SK-N-SH (cell line): Measurements from ENCODE around the gene PFKM. TPM values are rescaled to one million over a fixed set of nuclear protein-coding genes. Genes with fewer than 3 reads are reported as not detected.

Source experiments
- ELF1 ChIP-seq: IDR thresholded peaks from 2 replicates; pipeline ENCODE4 v1.4.0; 2012
- EP300 ChIP-seq, 2 experiments: IDR thresholded peaks; 2 replicates each; pipeline versions ENCODE4 v1.4.0 to v1.6.1; 2012; ENCODE audit warnings: borderline replicate concordance in 1 of 2, low read depth in 1 of 2, low read length in 1 of 2
- EZH2phosphoT487 ChIP-seq: fragments of 200-600 bp; sonication (generic); IDR thresholded peaks from 2 replicates; pipeline ENCODE4 v1.6.1; 2017; ENCODE audit warnings: low read depth, mixed run types, mild to moderate bottlenecking, antibody characterized with exemption, moderate library complexity, borderline replicate concordance
- FOXM1 ChIP-seq: IDR thresholded peaks from 2 replicates; pipeline ENCODE4 v1.4.0; 2012; ENCODE audit warnings: low read depth, mild to moderate bottlenecking
- GABPA ChIP-seq: IDR thresholded peaks from 2 replicates; pipeline ENCODE4 v1.4.0; 2012; ENCODE audit warnings: low read depth, mild to moderate bottlenecking
- GATA2 ChIP-seq: sonication (generic); formaldehyde crosslinking; IDR thresholded peaks from 2 replicates; pipeline ENCODE4 v1.5.0; 2020; ENCODE audit warnings: mild to moderate bottlenecking, missing genetic modification reagents
- JUND ChIP-seq: IDR thresholded peaks from 2 replicates; pipeline ENCODE4 v1.4.0; 2012
- MEF2A ChIP-seq: IDR thresholded peaks from 2 replicates; pipeline ENCODE4 v1.4.0; 2012; ENCODE audit warnings: low read depth, borderline replicate concordance
- MXI1 ChIP-seq: IDR thresholded peaks from 2 replicates; pipeline ENCODE4 v1.6.1; 2012; ENCODE audit warnings: mild to moderate bottlenecking, low read depth, low read length, improper control_type of control experiment
- RCOR1 ChIP-seq: fragments of 150-350 bp; IDR thresholded peaks from 2 replicates; pipeline ENCODE4 v1.6.1; 2017; ENCODE audit warnings: antibody characterized with exemption, low read length
- RXRA ChIP-seq: IDR thresholded peaks from 2 replicates; pipeline ENCODE4 v1.4.0; 2012; ENCODE audit warnings: low read depth, mild to moderate bottlenecking, borderline replicate concordance
- SIN3A ChIP-seq: IDR thresholded peaks from 2 replicates; pipeline ENCODE4 v1.6.1; 2012; ENCODE audit warnings: low read depth, mild to moderate bottlenecking, low read length, moderate library complexity, borderline replicate concordance
- SMC3 ChIP-seq: IDR thresholded peaks from 2 replicates; pipeline ENCODE4 v1.6.1; 2012; ENCODE audit warnings: low read depth, low read length, improper control_type of control experiment
- TAF1 ChIP-seq: IDR thresholded peaks from 2 replicates; pipeline ENCODE4 v1.6.1; 2012; ENCODE audit warnings: low read depth, mild to moderate bottlenecking, low read length, moderate library complexity, borderline replicate concordance
- TEAD4 ChIP-seq: IDR thresholded peaks from 2 replicates; pipeline ENCODE4 v1.4.0; 2012; ENCODE audit warnings: mild to moderate bottlenecking, borderline replicate concordance; ENCODE audit not compliant: insufficient read depth
- YY1 ChIP-seq: IDR thresholded peaks from 2 replicates; pipeline ENCODE4 v1.4.0; 2012; ENCODE audit warnings: low read depth, mild to moderate bottlenecking
- polyA plus RNA-seq, 3 experiments: library from polyadenylated mRNA; depleted of rRNA; stranded (reverse); fragments of >200 nt; gene quantifications; 2 replicates each; pipeline ENCODE4 v1.2.3, GENCODE V29; 2012
- TF ChIP-seq, protein P1 (sequence below): IDR thresholded peaks from 2 replicates; pipeline ENCODE4 v1.6.1; 2012; ENCODE audit warnings: mild to moderate bottlenecking, low read depth, low read length, moderate library complexity
- TF ChIP-seq, protein P2 (sequence below): fragments of 150-350 bp; IDR thresholded peaks from 2 replicates; pipeline ENCODE4 v1.6.1; 2017; ENCODE audit warnings: antibody characterized with exemption, low read length, low read depth, borderline replicate concordance
- TF ChIP-seq, protein P3 (sequence below): fragments of 150-350 bp; IDR thresholded peaks from 2 replicates; pipeline ENCODE4 v1.6.1; 2016; ENCODE audit warnings: mild to moderate bottlenecking, low read depth, low read length
- TF ChIP-seq, protein P4 (sequence below): IDR thresholded peaks from 2 replicates; pipeline ENCODE4; 2012
- TF ChIP-seq, protein P5 (sequence below): IDR thresholded peaks from 2 replicates; pipeline ENCODE4 v1.4.0; 2012; ENCODE audit warnings: low read depth, borderline replicate concordance

Gene PFKM
- polyA plus RNA-seq, 1 of the 3 experiments (the other 2 are of a cell fraction), result 85.0 TPM

DNA sequence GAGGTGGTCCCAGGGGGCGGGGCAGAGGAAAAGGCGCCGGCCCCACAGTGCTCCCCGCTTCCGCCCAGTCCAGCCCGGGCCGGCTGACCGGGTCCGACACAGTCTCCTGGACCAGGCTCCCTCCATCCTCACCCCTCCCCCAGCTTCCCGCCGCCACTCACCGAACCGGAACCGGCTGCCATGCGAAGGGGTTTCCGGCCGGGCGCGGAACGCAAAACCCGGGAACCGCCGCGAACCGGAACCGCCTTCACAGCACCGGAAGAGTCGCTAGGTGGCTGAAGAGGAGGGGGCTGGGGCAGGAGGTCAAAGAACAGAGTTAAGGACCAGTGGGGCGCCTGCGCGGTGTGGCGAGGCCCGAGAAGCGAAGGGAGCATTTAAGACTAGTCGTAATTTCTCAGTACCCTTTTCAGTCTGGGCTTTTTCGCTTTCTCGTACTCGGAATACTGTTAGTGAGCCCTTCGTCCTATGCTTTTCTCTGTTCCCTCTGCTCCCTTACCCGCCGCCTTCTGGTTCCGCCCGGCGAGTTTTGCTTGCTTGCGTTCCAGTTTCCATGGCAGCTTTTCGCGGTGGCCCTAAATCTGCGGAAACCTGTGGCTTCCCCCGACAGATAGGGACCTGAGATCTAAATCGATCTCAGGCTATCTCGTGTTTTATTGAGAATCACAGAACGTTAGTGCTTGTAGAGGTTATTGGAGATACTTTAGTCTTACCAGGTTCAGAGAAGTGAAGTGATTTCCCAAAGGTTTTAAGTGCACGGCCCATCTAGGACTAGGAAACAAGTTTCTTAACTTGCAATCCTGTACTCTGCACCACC is 13.1 kb upstream of the PFKM start, which contains the start of gene SENP1 (continued):
- TF ChIP-seq, protein P1, sequence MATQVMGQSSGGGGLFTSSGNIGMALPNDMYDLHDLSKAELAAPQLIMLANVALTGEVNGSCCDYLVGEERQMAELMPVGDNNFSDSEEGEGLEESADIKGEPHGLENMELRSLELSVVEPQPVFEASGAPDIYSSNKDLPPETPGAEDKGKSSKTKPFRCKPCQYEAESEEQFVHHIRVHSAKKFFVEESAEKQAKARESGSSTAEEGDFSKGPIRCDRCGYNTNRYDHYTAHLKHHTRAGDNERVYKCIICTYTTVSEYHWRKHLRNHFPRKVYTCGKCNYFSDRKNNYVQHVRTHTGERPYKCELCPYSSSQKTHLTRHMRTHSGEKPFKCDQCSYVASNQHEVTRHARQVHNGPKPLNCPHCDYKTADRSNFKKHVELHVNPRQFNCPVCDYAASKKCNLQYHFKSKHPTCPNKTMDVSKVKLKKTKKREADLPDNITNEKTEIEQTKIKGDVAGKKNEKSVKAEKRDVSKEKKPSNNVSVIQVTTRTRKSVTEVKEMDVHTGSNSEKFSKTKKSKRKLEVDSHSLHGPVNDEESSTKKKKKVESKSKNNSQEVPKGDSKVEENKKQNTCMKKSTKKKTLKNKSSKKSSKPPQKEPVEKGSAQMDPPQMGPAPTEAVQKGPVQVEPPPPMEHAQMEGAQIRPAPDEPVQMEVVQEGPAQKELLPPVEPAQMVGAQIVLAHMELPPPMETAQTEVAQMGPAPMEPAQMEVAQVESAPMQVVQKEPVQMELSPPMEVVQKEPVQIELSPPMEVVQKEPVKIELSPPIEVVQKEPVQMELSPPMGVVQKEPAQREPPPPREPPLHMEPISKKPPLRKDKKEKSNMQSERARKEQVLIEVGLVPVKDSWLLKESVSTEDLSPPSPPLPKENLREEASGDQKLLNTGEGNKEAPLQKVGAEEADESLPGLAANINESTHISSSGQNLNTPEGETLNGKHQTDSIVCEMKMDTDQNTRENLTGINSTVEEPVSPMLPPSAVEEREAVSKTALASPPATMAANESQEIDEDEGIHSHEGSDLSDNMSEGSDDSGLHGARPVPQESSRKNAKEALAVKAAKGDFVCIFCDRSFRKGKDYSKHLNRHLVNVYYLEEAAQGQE, result no peak; the same call in 1 of the 2 replicates
- TF ChIP-seq, protein P2, sequence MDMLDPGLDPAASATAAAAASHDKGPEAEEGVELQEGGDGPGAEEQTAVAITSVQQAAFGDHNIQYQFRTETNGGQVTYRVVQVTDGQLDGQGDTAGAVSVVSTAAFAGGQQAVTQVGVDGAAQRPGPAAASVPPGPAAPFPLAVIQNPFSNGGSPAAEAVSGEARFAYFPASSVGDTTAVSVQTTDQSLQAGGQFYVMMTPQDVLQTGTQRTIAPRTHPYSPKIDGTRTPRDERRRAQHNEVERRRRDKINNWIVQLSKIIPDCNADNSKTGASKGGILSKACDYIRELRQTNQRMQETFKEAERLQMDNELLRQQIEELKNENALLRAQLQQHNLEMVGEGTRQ, result no peak
- TF ChIP-seq TEAD4 (0 out of 2 replicates have a peak, but pooled peaks have one; percentile 43), JUND (no peak), EZH2phosphoT487 (no peak), EP300 (IDR thresholded peaks at IDR 0.05; ENCODE audit: borderline replicate concordance in 1 of 2, low read depth in 1 of 2, low read length in 1 of 2) (peak in 1 of 2 experiments; percentile 67; a peak in 1 of 4 replicates), MXI1 (no peak; the same call in 1 of the 2 replicates), TAF1 (peak; percentile 82), SMC3 (no peak), RCOR1 (no peak), MEF2A (no peak), RXRA (no peak), YY1 (peak; percentile 75), GABPA (peak; percentile 96), GATA2 (no peak), FOXM1 (no peak), ELF1 (peak; percentile 79), SIN3A (0 out of 2 replicates have a peak, but pooled peaks have one; percentile 48)
- TF ChIP-seq, protein P3, sequence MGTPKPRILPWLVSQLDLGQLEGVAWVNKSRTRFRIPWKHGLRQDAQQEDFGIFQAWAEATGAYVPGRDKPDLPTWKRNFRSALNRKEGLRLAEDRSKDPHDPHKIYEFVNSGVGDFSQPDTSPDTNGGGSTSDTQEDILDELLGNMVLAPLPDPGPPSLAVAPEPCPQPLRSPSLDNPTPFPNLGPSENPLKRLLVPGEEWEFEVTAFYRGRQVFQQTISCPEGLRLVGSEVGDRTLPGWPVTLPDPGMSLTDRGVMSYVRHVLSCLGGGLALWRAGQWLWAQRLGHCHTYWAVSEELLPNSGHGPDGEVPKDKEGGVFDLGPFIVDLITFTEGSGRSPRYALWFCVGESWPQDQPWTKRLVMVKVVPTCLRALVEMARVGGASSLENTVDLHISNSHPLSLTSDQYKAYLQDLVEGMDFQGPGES, result no peak
- TF ChIP-seq, protein P4, sequence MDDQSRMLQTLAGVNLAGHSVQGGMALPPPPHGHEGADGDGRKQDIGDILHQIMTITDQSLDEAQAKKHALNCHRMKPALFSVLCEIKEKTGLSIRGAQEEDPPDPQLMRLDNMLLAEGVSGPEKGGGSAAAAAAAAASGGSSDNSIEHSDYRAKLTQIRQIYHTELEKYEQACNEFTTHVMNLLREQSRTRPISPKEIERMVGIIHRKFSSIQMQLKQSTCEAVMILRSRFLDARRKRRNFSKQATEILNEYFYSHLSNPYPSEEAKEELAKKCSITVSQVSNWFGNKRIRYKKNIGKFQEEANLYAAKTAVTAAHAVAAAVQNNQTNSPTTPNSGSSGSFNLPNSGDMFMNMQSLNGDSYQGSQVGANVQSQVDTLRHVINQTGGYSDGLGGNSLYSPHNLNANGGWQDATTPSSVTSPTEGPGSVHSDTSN, result peak; percentile 56
- TF ChIP-seq, protein P5, sequence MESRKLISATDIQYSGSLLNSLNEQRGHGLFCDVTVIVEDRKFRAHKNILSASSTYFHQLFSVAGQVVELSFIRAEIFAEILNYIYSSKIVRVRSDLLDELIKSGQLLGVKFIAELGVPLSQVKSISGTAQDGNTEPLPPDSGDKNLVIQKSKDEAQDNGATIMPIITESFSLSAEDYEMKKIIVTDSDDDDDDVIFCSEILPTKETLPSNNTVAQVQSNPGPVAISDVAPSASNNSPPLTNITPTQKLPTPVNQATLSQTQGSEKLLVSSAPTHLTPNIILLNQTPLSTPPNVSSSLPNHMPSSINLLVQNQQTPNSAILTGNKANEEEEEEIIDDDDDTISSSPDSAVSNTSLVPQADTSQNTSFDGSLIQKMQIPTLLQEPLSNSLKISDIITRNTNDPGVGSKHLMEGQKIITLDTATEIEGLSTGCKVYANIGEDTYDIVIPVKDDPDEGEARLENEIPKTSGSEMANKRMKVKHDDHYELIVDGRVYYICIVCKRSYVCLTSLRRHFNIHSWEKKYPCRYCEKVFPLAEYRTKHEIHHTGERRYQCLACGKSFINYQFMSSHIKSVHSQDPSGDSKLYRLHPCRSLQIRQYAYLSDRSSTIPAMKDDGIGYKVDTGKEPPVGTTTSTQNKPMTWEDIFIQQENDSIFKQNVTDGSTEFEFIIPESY, result no peak
